Neuron (in vitro differentiated cells): ENCODE results near the gene CFAP45.

ENCODE experiments used
- H2AFZ ChIP-seq: one replicate; pipeline ENCODE4 v1.6.1; 2013; ENCODE audit warnings: low read depth, mild to moderate bottlenecking, inconsistent platforms, low read length, moderate library complexity
- H3K27me3 ChIP-seq: one replicate; pipeline ENCODE4 v1.6.1; 2013; ENCODE audit warnings: low read length; ENCODE audit not compliant: insufficient read depth
- H3K36me3 ChIP-seq: one replicate; pipeline ENCODE4 v1.6.1; 2013; ENCODE audit warnings: low read length; ENCODE audit not compliant: insufficient read depth
- H3K4me1 ChIP-seq: one replicate; pipeline ENCODE4 v1.6.1; 2013; ENCODE audit warnings: low read length; ENCODE audit not compliant: insufficient read depth
- H3K4me3 ChIP-seq: 2 replicates; pipeline ENCODE4 v1.5.1; 2013; ENCODE audit warnings: mild to moderate bottlenecking, low read length, moderate library complexity
- H3K9me3 ChIP-seq: one replicate; pipeline ENCODE4 v1.6.1; 2013; ENCODE audit warnings: low read length

The CFAP45 gene

GRCh38 chr1:159832309-159832708, 67.7 kb downstream of the CFAP45 start:
- peaks cover 34% of the 10 kb centered on the region for H3K27me3 ChIP-seq
- H3K9me3 ChIP-seq, result no peaks in the 10 kb centered on the region
- H3K4me1 ChIP-seq, result no peaks in the 10 kb centered on the region
- H3K4me3 ChIP-seq, result no peak overlapping the region
- H2AFZ ChIP-seq, result no peak overlapping the region
- H3K36me3 ChIP-seq, result no peaks in the 10 kb centered on the region

- no peaks in the 10 kb centered on the region for H3K9me3 ChIP-seq
- no peak overlapping the region for H2AFZ ChIP-seq
- no peaks in the 10 kb centered on the region for H3K36me3 ChIP-seq
- peaks cover 40% of the 10 kb centered on the region for H3K27me3 ChIP-seq
- no peak overlapping the region for H3K4me3 ChIP-seq
- no peaks in the 10 kb centered on the region for H3K4me1 ChIP-seq
Measured at GRCh38 chr1:159831412-159832141, 68.4 kb downstream of the CFAP45 start.

GRCh38 chr1:159830722-159831121, 69.2 kb downstream of the CFAP45 start:
- Histone ChIP-seq H3K27me3 (peaks cover 47% of the 10 kb centered on the region), H3K36me3 (no peaks in the 10 kb centered on the region), H2AFZ (no peak overlapping the region), H3K4me1 (no peaks in the 10 kb centered on the region), H3K9me3 (no peaks in the 10 kb centered on the region), H3K4me3 (no peak overlapping the region)

GRCh38 chr1:159829822-159830465, 70.0 kb downstream of the CFAP45 start:
- Histone ChIP-seq H3K27me3 (peaks cover 47% of the 10 kb centered on the region), H2AFZ (no peak overlapping the region)

GRCh38 chr1:159829273-159829634, 70.7 kb downstream of the CFAP45 start:
- no peak overlapping the region for H3K4me3 ChIP-seq
- no peaks in the 10 kb centered on the region for H3K36me3 ChIP-seq
- H2AFZ ChIP-seq, result no peak overlapping the region
- H3K4me1 ChIP-seq, result no peaks in the 10 kb centered on the region
- H3K9me3 ChIP-seq, result no peaks in the 10 kb centered on the region
- H3K27me3 ChIP-seq, result peaks cover 47% of the 10 kb centered on the region

More at GRCh38 chr1:159829822-159830465, 70.0 kb downstream of the CFAP45 start:
- Histone ChIP-seq H3K36me3 (no peaks in the 10 kb centered on the region), H3K4me3 (no peak overlapping the region), H3K4me1 (no peaks in the 10 kb centered on the region), H3K9me3 (no peaks in the 10 kb centered on the region)

- no peak overlapping the region for H2AFZ ChIP-seq
- H3K27me3 ChIP-seq, result peaks cover 48% of the 10 kb centered on the region
- H3K36me3 ChIP-seq, result no peaks in the 10 kb centered on the region
- no peak overlapping the region for H3K4me3 ChIP-seq
- H3K9me3 ChIP-seq, result no peaks in the 10 kb centered on the region
- H3K4me1 ChIP-seq, result no peaks in the 10 kb centered on the region
Measured at GRCh38 chr1:159828581-159829272, 71.2 kb downstream of the CFAP45 start.

- Histone ChIP-seq H3K27me3 (peaks cover 49% of the 10 kb centered on the region), H3K36me3 (no peaks in the 10 kb centered on the region), H3K4me1 (no peaks in the 10 kb centered on the region), H2AFZ (no peak overlapping the region), H3K4me3 (no peak overlapping the region), H3K9me3 (no peaks in the 10 kb centered on the region)
Measured at GRCh38 chr1:159828176-159828575, 71.8 kb downstream of the CFAP45 start.

GRCh38 chr1:159827549-159827948, 72.4 kb downstream of the CFAP45 start:
- Histone ChIP-seq H3K9me3 (no peaks in the 10 kb centered on the region), H3K4me1 (no peaks in the 10 kb centered on the region), H2AFZ (no peak overlapping the region), H3K36me3 (no peaks in the 10 kb centered on the region), H3K27me3 (peaks cover 49% of the 10 kb centered on the region), H3K4me3 (no peak overlapping the region)

- no peaks in the 10 kb centered on the region for H3K4me1 ChIP-seq
- H3K9me3 ChIP-seq, result no peaks in the 10 kb centered on the region
- no peaks in the 10 kb centered on the region for H3K36me3 ChIP-seq
- no peak overlapping the region for H2AFZ ChIP-seq
- peaks cover 51% of the 10 kb centered on the region for H3K27me3 ChIP-seq
- no peak overlapping the region for H3K4me3 ChIP-seq
Measured at GRCh38 chr1:159827102-159827490, 72.9 kb downstream of the CFAP45 start.

- no peak within 1 kb of the TSS for H2AFZ ChIP-seq
- no peaks in the 10 kb centered on the region for H3K4me1 ChIP-seq
- H3K9me3 ChIP-seq, result no peaks in the 10 kb centered on the region
- H3K36me3 ChIP-seq, result no peaks in the 10 kb centered on the region
- H3K4me3 ChIP-seq, result no peak within 1 kb of the TSS
- H3K27me3 ChIP-seq, result peaks cover 49% of the 10 kb centered on the region
Measured at GRCh38 chr1:159826441-159827101, 73.4 kb downstream of the CFAP45 start, which contains the start of gene SLAMF8. TSS of gene SLAMF8 (plus strand) at chr1:159826873. CDS start at chr1:159826899, 26 bp downstream.

- no peak overlapping the region for H3K4me3 ChIP-seq
- H3K4me1 ChIP-seq, result no peaks in the 10 kb centered on the region
- H3K27me3 ChIP-seq, result peaks cover 46% of the 10 kb centered on the region
- H3K9me3 ChIP-seq, result no peaks in the 10 kb centered on the region
- no peak overlapping the region for H2AFZ ChIP-seq
- H3K36me3 ChIP-seq, result no peaks in the 10 kb centered on the region
Measured at GRCh38 chr1:159825564-159825963, 74.4 kb downstream of the CFAP45 start.

GRCh38 chr1:159823406-159823805, 76.6 kb downstream of the CFAP45 start:
- Histone ChIP-seq H3K9me3 (no peaks in the 10 kb centered on the region), H3K27me3 (peaks cover 28% of the 10 kb centered on the region), H2AFZ (no peak overlapping the region), H3K4me1 (no peaks in the 10 kb centered on the region), H3K36me3 (no peaks in the 10 kb centered on the region), H3K4me3 (no peak overlapping the region)
